ENCODE measurements around the gene TMOD4.
"Not testable (repeated sequence)": the region's sequence is repeated elsewhere in the genome, so short reads cannot be mapped to it uniquely, and the experiment has no call there.

TMOD4 gene

DNA sequence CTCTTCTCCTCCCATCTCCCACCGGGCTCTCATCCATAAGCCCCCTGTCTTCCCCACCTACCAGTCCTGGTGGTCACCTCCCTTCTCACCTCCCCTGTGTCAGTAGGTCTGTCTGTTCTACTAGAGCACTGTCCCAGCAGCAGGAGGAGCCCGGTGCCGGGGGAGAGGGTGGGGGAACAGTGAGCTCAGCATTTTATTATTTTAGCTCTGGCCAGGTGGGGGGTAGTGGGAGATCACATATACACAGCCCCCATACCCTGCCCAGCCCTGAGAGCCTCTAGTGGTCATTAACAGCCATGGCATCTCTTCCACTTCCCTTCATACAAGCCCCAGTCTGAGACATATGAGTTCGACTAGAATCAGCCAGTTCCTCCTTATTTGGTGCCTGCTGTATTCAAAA is at the start of gene TMOD4:
TSS of gene TMOD4 (minus strand) at position 119 of the 400 bp plus-strand sequence. CDS start 1,106 bp downstream, outside the sequence.
- no peak for DNase-seq

DNA sequence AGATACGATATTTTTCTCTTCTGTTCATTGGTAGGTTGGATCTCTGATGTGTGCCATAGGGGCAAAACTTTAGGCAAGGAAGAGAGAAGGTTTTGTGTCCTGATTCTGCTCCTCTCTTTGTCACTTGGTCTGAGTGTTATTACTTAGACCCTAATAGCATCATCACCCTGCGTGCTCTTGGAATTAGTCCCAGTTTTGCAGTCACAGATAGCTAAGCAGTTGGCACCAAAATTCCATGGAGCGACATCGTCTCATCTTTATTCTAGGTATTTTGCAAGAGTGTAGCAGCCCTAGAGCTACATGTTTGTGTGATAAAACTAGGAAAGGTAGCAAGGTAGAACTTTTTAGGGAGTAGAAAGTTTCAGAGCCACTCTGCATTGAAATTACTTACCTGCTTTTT is 46.3 kb upstream of the TMOD4 start:
- DNase-seq, result no peak

DNA sequence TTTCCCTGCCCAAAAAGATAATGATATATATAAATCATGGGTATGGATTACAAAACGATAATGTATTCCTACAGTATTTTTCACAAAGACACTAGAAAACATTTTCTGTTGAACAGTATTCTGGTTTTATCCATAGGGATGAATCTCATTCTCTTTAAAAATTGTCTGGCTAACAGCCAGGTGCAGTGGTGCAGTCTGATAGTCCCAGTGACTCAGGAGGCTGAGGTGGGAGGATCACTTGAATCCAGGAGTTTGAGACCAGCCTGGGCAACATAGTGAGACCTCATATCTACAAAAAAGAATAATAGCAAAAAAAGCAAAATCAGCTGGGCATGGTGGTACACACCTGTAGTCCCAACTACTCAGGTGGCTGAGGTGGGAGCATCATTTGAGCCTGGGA is 45.8 kb upstream of the TMOD4 start:
- DNase-seq, result no peak

DNA sequence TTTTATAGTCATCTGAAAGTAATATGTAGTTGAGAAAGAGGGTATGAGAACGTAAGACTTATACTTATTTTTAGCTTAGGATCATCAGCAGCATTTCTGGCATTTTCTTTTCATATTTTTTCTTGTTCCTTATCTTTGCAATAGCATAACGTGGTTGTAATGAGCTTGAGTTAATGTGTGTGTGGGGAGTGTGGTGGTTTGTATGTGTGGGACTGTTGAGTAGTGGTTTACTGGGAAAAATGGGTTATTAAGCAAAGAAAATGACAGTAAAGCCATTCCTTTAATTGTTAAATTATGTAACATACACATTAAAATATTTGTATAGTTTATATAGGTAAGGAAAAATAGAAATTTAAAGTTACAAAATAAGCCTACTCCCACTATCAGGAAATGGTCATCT is 37.8 kb upstream of the TMOD4 start:
- no peak for DNase-seq

DNA sequence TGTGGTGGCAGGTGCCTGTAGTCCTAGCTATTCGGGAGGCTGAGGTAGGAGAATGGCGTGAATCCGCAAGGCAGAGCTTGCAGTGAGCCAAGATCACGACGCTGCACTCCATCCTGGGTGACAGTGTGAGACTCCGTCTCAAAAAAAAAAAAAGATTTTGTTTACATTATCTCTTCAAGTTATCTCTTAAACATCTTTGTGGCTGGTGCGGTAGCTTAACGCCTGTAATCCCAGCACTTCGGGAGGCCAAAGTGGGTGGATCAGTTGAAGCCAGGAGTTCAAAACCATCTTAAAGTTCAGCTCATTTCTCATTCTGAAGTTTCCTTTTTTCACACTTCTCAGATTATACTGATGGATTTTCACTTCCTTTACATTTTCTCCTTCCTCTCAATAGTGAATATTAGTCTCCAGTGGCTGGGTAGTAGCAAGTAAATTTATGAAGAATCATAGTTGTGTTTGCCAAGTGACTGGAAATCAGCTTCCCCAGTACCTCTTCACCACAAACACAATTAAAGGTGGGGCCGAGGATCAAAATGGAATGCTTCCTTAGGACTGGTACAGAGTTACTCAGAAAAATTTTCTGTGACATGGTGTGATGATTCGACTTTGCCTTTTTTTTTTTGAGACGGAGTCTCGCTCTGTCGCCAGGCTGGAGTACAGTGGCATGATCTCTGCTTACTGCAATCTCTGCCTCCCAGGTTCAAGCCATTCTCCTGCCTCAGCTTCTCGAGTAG is 36.4 kb upstream of the TMOD4 start:
- no peak for DNase-seq

DNA sequence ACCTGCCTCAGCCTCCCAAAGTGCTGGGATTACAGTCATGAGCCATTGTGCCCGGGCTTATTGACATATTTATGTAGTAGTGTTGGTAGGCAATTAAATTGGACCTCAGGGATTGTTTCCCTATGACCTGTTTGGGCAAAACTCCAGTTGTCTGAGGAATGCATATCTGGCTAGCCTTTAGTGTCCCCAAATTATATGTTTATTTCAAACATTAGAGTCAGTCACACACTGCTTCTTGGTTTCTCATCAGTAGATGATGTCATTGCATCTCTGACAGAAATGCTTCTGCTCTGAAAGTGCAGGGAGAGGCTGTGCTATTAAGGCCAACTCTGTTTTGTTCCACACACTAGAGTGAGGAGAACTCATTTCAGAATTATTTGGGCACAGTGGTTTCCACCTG is 35.0 kb upstream of the TMOD4 start:
- DNase-seq, result no peak

DNA sequence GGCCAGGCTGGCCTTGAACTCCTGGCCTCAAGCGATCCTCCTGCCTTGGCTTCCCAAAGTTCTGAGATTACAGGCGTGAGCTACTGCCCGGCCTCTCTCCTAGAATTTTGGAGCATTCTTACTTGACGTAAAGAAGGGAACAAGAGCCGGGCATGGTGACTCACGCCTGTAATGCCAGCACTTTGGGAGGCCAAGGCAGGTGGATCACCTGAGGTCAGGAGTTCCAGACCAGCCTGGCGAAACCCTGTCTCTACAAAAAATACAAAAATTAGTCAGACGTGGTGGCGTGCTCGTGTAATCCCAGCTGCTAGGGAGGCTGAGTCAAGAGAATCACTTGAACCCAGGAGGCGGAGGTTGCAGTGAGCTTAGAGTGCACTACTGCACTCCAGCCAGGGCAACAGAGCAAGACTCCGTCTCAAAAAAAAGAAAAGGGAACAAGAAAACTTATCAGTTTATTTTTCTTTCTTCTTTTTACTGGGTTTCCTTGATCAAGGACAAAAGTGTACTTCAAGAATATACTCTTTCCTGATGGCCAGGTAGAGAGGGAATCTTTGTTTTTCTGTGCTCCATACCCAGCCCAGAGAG is 29.7 kb upstream of the TMOD4 start:
- DNase-seq, result not testable (repeated sequence)

DNA sequence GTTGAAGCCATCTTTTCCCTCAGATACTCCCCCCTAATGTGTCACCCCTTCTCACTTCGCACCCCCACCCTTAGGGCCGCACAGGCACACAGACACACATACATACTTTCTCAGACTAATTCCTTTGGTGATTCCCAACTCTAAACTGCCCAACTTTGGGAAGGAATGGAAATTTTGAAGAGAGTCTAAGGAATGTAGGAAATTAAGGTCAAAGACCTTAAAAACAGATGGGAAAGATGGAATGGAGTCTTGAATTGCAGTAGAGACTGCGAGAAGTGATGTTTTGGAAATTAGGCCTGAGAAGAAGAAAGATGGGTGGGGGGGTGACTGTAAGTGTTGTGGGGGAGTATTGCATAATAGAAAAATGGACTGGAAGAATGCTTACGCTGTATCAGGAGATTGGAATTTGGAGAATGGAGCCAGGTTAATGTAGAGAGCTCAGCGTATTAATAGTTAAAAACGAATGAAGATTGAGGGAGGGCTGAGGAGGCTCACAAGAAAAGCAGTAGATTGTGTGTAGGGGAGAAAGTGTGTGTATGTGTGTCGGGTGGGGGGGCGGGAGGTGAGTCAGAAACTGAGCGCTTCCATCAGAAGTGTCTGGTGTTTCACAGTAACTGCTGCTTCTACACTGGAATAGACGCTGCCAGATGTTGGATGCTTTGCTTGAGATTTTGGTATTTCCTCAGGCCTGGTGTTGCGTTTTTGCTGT is 24.2 kb upstream of the TMOD4 start:
- DNase-seq, result no peak

DNA sequence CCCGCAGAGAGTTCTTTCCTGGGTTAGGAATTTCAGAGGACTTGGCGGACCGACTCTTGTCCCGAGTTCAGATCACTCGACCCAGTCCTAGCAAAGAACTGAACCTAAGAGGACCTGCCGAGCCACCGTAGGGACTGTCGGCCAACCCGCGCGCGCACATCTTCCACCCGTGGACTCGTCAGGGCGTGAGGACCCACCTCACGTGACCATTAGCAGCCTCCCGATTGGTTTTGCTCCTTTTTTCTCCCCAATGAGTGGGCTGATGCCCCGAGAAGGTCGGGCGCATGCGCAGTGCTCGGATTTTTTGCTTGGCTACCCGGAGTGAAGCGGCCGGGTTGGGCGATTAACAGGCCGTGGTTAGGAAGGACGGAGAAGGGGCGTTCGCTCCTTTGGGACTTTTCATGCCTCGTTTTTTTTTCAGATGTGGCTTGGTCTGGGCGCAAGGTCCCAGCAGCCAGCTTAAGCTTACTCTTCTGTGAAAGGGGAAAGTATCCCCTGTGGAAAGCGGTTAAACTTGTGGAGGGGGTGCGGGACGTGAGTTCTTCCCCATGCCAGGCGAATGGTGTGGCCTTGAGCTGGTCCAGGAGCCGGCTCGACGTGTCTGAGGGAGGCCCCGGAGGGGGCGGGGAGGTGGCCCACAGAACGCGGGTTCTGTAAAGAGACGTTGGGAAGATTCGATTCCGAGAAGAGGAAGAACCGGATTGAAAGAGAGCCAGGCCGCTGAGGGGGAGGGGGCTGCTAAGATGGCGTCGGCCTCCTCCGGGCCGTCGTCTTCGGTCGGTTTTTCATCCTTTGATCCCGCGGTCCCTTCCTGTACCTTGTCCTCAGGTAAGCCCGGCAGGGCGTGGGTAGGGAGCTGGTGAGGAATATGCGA is 22.7 kb upstream of the TMOD4 start, which contains the start of gene PIP5K1A:
TSS of gene PIP5K1A (plus strand) at position 299 of the 874 bp plus-strand sequence. CDS start at position 744, 445 bp downstream.
- peak; percentile 100 for DNase-seq

DNA sequence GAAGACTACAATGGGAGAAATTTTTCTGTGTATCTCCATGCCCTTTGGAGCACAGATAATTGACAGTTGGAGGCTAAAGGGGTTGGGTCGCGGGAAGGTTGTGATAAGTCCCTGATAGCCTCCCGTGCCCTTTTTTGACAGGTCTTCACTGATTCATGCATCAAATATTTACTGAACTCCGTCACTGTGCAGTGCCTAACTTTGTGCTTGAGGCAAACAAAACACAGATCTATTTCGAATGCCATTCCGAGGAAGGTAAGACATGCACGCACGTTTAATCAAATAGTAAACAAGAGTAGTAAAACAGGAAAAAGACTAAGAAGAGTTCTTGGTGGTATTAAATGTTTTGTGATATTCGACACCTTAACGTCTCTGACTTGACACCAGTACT is 22.1 kb upstream of the TMOD4 start:
- no peak for DNase-seq

DNA sequence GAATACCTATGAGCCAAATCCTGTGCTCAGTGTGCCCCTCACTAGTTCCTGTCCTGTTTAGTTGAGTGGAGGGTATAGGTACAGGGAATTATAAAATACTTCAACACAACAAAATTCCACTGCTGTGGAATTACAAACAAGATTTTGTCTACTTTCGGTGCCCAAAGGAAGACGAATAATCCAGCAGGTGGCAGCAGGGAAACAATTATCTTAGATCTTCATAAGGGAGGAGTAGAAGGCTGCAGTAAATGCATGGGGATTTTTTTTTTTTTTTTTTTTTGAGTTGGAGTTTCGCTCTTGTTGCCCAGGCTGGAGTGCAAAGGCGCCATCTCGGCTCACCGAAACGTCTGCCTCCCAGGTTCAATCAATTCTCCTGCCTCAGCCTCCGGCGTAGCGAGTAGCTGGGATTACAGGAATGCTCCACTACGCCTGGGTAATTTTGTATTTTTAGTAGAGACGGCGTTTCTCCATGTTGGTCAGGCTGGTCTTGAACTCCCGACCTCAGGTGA is 20.6 kb upstream of the TMOD4 start:
- DNase-seq, result peak; percentile 76 to 88

DNA sequence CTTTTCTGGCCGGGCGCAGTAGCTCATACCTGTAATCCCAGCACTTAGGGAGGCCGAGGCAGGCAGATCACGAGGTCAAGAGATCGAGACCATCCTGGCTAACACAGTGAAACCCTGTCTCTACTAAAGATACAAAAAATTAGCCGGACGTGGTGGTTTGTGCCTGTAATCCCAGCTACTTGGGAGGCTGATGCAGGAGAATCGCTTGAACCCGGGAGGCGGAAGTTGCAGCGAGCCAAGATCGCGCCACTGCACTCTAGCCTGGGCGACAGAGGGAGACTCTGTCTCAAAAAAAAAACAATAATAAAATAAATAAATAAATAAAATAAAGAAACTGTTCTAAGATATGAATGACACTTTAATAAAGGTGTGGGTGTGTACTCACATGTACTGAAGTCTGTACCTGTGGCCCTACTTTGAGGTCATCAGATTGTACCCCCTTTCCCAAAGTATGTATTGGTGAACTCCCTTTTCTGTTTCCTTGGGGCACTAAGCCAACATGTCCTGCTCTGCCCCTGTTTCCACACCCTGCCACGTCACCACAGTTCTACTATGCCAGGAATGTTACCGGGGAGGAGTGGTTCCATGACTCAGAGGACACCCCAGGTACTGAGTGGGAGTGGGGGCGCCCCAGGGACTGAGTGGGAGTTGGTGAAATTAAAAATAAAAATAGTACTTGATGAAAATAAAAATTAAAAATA is 19.3 kb upstream of the TMOD4 start:
- DNase-seq, result not testable (repeated sequence)

DNA sequence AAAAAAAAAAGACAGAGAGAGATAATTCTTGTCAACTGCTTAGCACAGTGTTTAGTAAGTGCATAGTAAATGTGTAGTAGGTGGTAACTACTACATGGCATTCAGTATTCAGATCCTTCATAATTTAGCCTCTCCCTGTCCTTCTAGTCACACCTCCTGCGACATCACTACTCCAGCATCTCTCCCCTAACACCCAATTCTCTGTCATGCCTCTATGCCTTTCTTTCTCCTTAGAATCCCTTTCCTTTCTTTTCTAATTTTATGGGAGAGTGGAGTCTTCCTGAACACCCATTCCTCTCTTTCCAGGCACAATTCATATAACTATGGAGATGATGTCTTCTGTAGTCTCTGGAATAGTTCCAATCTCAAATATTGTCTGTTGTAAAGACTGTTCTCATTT is 18.1 kb upstream of the TMOD4 start:
- no peak for DNase-seq

DNA sequence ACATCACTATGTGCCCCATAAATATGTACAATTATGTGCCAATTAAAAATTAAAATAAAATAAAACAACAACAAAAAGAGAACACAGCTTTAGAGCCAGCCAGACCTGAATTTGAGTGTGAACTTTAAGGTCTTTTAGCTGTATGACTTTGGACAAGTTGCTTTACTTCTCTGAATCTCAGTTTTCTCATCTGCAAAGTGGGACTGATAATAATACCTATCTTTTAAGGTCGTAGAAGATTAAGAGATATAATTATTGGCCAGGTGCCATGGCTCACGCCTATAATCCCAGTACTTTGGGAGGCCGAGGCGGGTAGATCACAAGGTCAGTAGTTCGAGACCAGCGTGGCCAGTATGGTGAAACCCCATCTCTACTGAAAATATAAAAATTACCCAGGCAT is 17.5 kb upstream of the TMOD4 start:
- DNase-seq, result no peak

DNA sequence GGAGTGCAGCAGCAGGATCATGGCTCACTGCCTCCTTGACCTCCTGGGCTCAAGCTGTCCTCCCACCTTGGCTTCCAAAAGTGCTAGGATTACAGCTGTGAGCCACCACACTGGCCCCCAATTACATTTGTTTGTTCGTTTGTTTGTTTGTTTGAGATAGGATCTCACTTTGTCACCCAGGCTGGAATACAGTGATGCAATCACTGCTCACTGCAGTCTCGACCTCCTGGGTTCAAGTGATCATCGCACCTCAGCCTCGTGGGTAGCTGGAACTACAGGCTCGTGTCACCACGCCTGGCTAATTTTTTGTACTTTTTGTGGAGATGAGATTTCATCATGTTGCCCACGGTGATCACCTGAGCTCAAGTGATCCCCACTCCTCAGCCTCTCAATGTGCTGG is 16.3 kb upstream of the TMOD4 start:
- no peak for DNase-seq

DNA sequence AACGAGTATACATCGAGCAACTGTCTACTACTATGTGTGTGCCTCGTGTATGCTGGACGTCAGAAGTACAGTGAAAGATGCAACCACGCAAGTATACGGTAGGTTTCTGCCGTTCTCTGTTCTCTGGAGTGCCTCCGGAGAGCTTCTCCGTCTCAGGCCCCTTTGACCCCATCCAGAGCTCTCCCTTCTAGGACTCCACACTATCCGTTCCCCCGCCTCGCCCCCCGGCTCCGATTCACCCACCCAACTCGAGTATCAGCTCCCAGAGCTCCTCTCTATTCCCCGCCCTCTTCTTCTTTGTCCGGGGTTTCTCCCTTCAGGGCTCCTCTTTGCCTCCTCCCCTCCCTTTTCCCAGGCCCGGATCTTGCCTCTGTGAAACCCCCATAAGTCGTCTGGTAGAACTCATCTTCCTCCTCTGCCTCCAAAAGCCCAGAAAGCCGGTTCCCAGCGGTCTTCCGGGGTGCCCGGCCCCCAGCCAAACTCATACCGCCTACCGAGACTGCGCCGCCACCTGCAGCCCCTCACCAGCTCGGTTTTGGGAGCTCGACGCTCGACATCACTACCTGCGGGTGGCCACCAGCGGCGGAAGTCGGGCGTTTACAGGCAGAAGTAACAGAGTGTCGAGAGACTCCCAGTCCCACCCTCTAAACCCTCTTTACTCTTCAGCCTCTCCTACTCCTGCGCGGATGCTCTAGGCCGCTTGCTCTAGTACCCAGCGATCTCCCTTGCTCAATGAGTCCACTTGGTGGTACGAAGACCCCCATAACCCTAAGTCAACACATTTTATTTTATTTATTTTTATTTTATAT is 14.1 kb upstream of the TMOD4 start, which contains the start of gene VPS72:
TSS of gene VPS72 (minus strand) at position 561 of the 809 bp plus-strand sequence. CDS start at position 485, 76 bp downstream.
- DNase-seq, result peak; percentile 95 to 98

DNA sequence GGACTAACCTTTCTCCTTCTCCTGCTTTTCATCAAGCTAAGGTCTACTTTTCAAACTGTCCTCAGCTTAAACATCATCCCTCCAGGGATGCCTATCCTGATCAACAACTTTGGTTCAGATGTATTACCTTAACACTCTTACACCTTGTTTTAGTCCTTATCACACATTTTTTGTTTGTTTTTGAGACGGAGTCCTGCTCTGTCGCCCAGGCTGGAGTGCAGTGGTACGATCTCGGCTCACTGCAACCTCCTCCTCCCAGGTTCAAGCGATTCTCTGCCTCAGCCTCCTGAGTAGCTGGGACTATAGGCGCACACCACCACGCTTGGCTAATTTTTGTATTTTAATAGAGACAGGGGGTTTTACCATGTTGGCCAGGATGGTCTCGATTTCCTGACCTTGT is 12.9 kb upstream of the TMOD4 start:
- DNase-seq, result not testable (repeated sequence)

DNA sequence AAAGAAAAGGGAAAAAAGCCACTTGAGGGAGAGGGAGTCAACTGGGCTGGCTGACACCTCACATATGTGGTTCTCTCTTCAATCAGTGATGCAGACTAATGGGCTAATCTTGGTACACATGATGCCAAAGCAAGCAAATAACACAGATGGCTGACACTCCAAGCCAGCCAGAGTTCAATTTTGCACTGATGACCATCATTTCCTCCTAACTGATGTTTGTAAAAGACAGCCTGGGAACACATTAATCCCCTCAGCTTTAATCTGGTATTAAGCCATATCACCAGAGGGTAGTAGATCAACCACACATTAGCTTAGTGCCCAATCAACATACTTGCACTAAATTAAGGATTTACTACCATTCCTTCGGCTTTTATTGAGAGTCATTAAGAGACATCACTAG is 11.4 kb upstream of the TMOD4 start:
- peak; percentile 59 to 75 for DNase-seq

DNA sequence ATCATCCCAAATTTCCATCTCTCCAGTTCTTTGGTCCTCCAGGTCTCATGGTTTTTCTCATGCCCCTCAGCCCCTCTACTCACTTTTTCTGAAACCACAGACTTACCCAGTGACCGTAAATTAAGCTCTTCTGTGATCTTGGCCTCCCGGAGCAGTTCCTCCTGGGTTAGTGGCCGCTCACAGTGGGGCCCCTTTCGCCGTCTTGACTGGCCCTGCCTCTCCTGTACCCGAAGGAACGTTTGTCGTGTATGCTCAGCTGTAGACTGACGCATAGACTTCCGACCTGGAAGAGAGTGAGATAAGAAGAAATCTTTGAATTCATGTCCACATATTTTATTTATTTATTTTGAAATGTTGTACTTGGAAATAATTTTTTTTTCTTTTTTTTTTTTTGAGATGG is 8.4 kb upstream of the TMOD4 start:
- DNase-seq, result no peak

DNA sequence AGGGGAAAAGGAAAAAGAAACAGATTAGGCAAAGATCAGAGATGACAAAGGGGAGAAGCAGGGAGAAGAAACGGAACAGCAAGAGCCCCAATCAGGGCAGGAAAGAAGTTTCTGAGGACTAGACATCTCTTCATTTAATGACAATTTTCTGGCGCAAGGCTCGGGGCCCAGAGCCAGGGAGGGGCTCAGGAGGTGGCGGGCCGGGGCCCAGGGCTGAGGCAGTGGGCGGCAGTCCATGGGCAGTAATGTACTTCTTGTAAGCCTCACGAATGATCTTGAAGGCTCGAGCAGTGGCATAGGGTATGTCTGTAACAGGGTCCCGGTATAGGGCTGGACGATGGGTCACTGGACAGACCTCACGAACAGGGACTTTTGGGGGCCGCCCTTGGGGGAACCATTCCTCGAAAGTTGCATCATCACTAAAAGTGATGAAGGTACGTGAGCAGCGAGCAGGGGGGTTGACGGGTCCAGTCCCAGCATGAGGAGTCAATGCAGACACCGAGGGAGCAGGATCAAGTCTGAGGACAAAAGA is 799 bp upstream of the TMOD4 start:
- no peak for DNase-seq

Measured in NCI-H2081 (cell line).